Right lobe of liver (tissue), 6 donors: Measurements from ENCODE around the gene MYLK. TPM values are rescaled to one million over a fixed set of nuclear protein-coding genes. Genes with fewer than 3 reads are reported as not detected.
"Not testable (repeated sequence)": the region's sequence is repeated elsewhere in the genome, so short reads cannot be mapped to it uniquely, and the experiment has no call there.

ENCODE experiments used
- ATAC-seq, 4 donors: fragments of 200-7000 bp; cut with Tn5 transposase; one replicate each; pipeline ENCODE4 v1.9.1; 2020; ENCODE audit warnings: mild to moderate bottlenecking in 4 of 4, moderate library complexity in 4 of 4
- DNase-seq, 3 donors: peaks; one replicate each; pipeline ENCODE4 v3.0.0-alpha.2; 2020
- H3K27ac ChIP-seq, 3 donors: fragments of 200-600 bp; one replicate each; pipeline ENCODE4 v1.8.0; 2022
- H3K27me3 ChIP-seq, 2 donors: fragments of 200-600 bp; one replicate each; pipeline ENCODE4 v1.8.0; 2022
- H3K36me3 ChIP-seq, 4 donors: fragments of 200-600 bp; sonication (generic) in 1 of 4; one replicate each; pipeline versions ENCODE4 v1.5.1 to v1.8.0; 2017 to 2022; ENCODE audit warnings: control low read depth in 1 of 4
- H3K4me1 ChIP-seq, 4 donors: fragments of 200-600 bp; sonication (generic) in 1 of 4; one replicate each; pipeline versions ENCODE4 v1.5.1 to v1.8.0; 2017 to 2022; ENCODE audit warnings: control low read depth in 1 of 4
- H3K4me3 ChIP-seq, 3 donors: fragments of 200-600 bp; one replicate each; pipeline ENCODE4 v1.8.0; 2022
- H3K9me3 ChIP-seq, 4 donors: fragments of 200-600 bp; sonication (generic) in 1 of 4; one replicate each; pipeline versions ENCODE4 v1.5.1 to v1.8.0; 2017 to 2022; ENCODE audit warnings: control low read depth in 1 of 4
- CTCF ChIP-seq, 4 donors: fragments of 200-600 bp in 3 of 4; fragments of 450-650 bp in 1 of 4; IDR thresholded peaks; one replicate each; pipeline versions ENCODE4 v1.5.1 to v1.8.0; 2016 to 2022; ENCODE audit warnings: antibody characterized with exemption in 4 of 4, mild to moderate bottlenecking in 2 of 4
- POLR2A ChIP-seq: fragments of 450-650 bp; IDR thresholded peaks from one replicate; pipeline ENCODE4 v1.6.1; 2017; ENCODE audit warnings: antibody characterized with exemption, mild to moderate bottlenecking
- WGBS: methylation state at CpG from one replicate; pipeline ENCODE4 v1.1.6; 2018; ENCODE audit warnings: low coverage, low lambda C conversion rate; ENCODE audit not compliant: insufficient coverage; ENCODE audit errors: missing lambda C conversion rate; 5-methylcytosine and 5-hydroxymethylcytosine counted together
- intact Hi-C, 2 donors: fragments of 100-400 bp; cut with DNase I; formaldehyde crosslinking; loops; one replicate each; pipeline versions ENCODE4 v1.11.2 to v1.14.1; 2022
- total RNA-seq, 6 experiments: library from RNA; depleted of rRNA in 2 of 6; stranded (reverse); fragments of >200 nt in 2 of 6; fragmentation: NEBNext Ultra II Directional in 3 of 6; extraction: Animal tissue kit (Norgen Biotek cat#: 25700) in 3 of 6; gene quantifications; one replicate each; pipeline versions ENCODE4 v1.1.0 to v1.2.4, GENCODE V29; 2016 to 2023
- donor health status: DM: no; HTN: yes; CAD: no.
- donor health status: DM: no; HTN: no; CAD: no.
- donor health status: DM: no; HTN: no; CAD: no.
- donor health status: DM: no; HTN: yes; CAD: no.
- donor health status: DM: no; HTN: yes; CAD: no.

MYLK gene
- total RNA-seq, 6 experiments from 2014 or later, result 61.1 to 146 (median 97.8) TPM

GRCh38 chr3:123720638-123721037, 163.5 kb downstream of the MYLK start:
- H3K27ac ChIP-seq, result no peak overlapping the region
- no peaks in the 10 kb centered on the region for H3K4me1 ChIP-seq
- H3K9me3 ChIP-seq, result no peaks in the 10 kb centered on the region
- intact Hi-C loops, result no loop called here
- no peak for DNase-seq
- H3K36me3 ChIP-seq, result peaks cover 0 to 51% (median 9%) of the 10 kb centered on the region in 4 donors
- no CpG with 5 or more reads among the region's 6 CpGs for WGBS
- no peak for ATAC-seq
- no peak overlapping the region for H3K4me3 ChIP-seq
- no peaks in the 10 kb centered on the region for H3K27me3 ChIP-seq
- no peak for TF ChIP-seq CTCF (IDR thresholded peaks at IDR 0.05)
- TF ChIP-seq POLR2A, result no peak

- Histone ChIP-seq H3K27ac (no peak overlapping the region), H3K9me3 (no peaks in the 10 kb centered on the region), H3K4me1 (no peaks in the 10 kb centered on the region), H3K4me3 (no peak overlapping the region), H3K27me3 (no peaks in the 10 kb centered on the region), H3K36me3 (peaks cover 0 to 49% (median 6%) of the 10 kb centered on the region in 4 donors)
- TF ChIP-seq CTCF (IDR thresholded peaks at IDR 0.05) (no peak), POLR2A (no peak)
- no peak for DNase-seq
- intact Hi-C loops, result no loop called here
- peak in 3 of 4 donors; percentile 33 to 46 (median 38) for ATAC-seq
- WGBS, result 46% methylated on average over 6 of the region's 14 CpGs
Measured at GRCh38 chr3:123719862-123720453, 164.2 kb downstream of the MYLK start.

GRCh38 chr3:123719061-123719756, 164.9 kb downstream of the MYLK start:
- H3K27ac ChIP-seq, H3K27me3 ChIP-seq, H3K4me1 ChIP-seq, H3K9me3 ChIP-seq, H3K4me3 ChIP-seq, intact Hi-C loops: not testable (repeated sequence)
- TF ChIP-seq CTCF (IDR thresholded peaks at IDR 0.05), result peak; percentile 33 to 63 (median 60)
- 32% methylated on average over 9 of the region's 15 CpGs for WGBS
- H3K36me3 ChIP-seq, result peaks cover 0 to 55% (median 8%) of the 10 kb centered on the region in 4 donors
- ATAC-seq (peak; percentile 77 to 86 (median 82)), DNase-seq (peak in 2 of 3 donors; percentile 69 to 74)

GRCh38 chr3:123718108-123718507, 166.0 kb downstream of the MYLK start:
- WGBS, result 82% methylated on average over 4 of the region's 5 CpGs
- DNase-seq (no peak), ATAC-seq (no peak)
- intact Hi-C loops, result no loop called here
- Histone ChIP-seq H3K27ac (no peak overlapping the region), H3K4me3 (no peak overlapping the region), H3K9me3 (no peaks in the 10 kb centered on the region), H3K36me3 (peaks cover 0 to 55% (median 7%) of the 10 kb centered on the region in 4 donors), H3K4me1 (no peaks in the 10 kb centered on the region), H3K27me3 (no peaks in the 10 kb centered on the region)
- TF ChIP-seq CTCF (IDR thresholded peaks at IDR 0.05), result no peak
- TF ChIP-seq POLR2A, result no peak

- H3K4me1 ChIP-seq, H3K9me3 ChIP-seq, H3K27ac ChIP-seq, ATAC-seq, DNase-seq, intact Hi-C loops, H3K27me3 ChIP-seq, H3K4me3 ChIP-seq: not testable (repeated sequence)
- WGBS, result 58% methylated on average over 2 of the region's 2 CpGs
- peaks cover 0 to 52% (median 6%) of the 10 kb centered on the region in 4 donors for H3K36me3 ChIP-seq
Measured at GRCh38 chr3:123717451-123717850, 166.7 kb downstream of the MYLK start.
